ENCODE results near the gene MYO16. TPM values are rescaled to one million over a fixed set of nuclear protein-coding genes. Genes with fewer than 3 reads are reported as not detected.

The MYO16 gene
- total and polyA plus RNA-seq, 2 of the 4 experiments (the other 2 are of a cell fraction), result under 0.01 to 0.03 TPM

DNA sequence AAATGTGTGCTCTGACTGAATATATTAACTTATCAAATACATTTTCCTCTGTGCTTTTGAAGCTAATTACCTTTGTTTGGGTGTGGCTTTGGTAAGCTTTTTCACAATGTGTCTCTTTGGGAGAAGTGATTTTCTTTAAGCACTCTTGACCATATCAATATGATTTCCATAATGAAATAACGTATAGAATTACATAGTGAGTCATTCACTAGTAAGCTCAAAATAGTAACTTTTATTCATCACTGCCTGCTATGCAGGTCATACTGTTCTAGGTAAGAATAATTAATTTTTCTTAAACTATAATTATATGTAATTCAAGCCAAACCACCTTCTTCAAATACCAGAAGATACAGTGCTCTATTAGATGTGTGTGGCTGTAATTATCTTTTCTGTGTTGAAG is 480.7 kb downstream of the MYO16 start:
- no TSS peak for BruUV-seq (replicated peaks)
- Histone ChIP-seq H3K36me3 (ENCODE audit: control insufficient read depth, insufficient read depth, low read length) (no peaks in the 10 kb centered on the region), H2AFZ (replicated peaks; ENCODE audit: low read length, poor library complexity) (no peak overlapping the region), H3K23ac (ENCODE audit: low read depth, low read length) (no peak overlapping the region), H3K4ac (ENCODE audit: low read depth, low read length) (no peak overlapping the region), H3K4me2 (ENCODE audit: low read depth, low read length) (no peak overlapping the region), H3K56ac (ENCODE audit: extremely low read depth, insufficient read depth, low read length) (no peak overlapping the region), H4K20me1 (ENCODE audit: insufficient read depth, low read length) (no peaks in the 10 kb centered on the region), H2BK15ac (ENCODE audit: low read depth, low read length) (no peak overlapping the region), H4K5ac (ENCODE audit: low read depth, low read length) (no peak overlapping the region), H4K8ac (ENCODE audit: low read depth in 2 of 2, low read length in 2 of 2) (no peak overlapping the region), H2AK9ac (replicated peaks; ENCODE audit: low read depth, low read length, poor library complexity) (no peak overlapping the region), H3K27ac (ENCODE audit: insufficient read depth, low read length) (no peak overlapping the region), H3K4me3 (ENCODE audit: insufficient read depth, low read depth, low read length) (no peak overlapping the region), H2BK5ac (ENCODE audit: low read depth, low read length, poor library complexity, severe bottlenecking) (no peak overlapping the region), H2AK5ac (ENCODE audit: low read depth, low read length) (no peak overlapping the region), H3K27me3 (ENCODE audit: control insufficient read depth, insufficient read depth, low read length) (no peaks in the 10 kb centered on the region), H3K14ac (replicated peaks; ENCODE audit: low read depth, low read length) (no peak overlapping the region), H2BK20ac (ENCODE audit: low read depth, low read length) (no peak overlapping the region), H3K18ac (ENCODE audit: low read depth, low read length) (no peak overlapping the region), H3K4me1 (ENCODE audit: control insufficient read depth, insufficient read depth, low read length) (no peaks in the 10 kb centered on the region; the same call in 1 of the 2 replicates), H4K91ac (ENCODE audit: insufficient read depth, low read depth, low read length) (no peak overlapping the region), H3K79me1 (ENCODE audit: low read depth in 1 of 2, low read length in 2 of 2) (no peaks in the 10 kb centered on the region), H3K9me3 (ENCODE audit: control insufficient read depth, insufficient read depth, low read length) (no peaks in the 10 kb centered on the region), H3K9ac (ENCODE audit: low read depth, low read length) (no peak overlapping the region), H3K9me1 (ENCODE audit: insufficient read depth, low read length) (peaks cover 2% of the 10 kb centered on the region; the same call in 1 of the 2 replicates), H2BK120ac (ENCODE audit: low read depth, low read length) (no peak overlapping the region)
- ATAC-seq (ENCODE audit: low read depth) (no peak), DNase-seq (no peak)
- TF ChIP-seq POLR2A (IDR thresholded peaks at IDR 0.05; ENCODE audit: low read depth, low read length) (no peak), CHD1 (IDR thresholded peaks at IDR 0.05; ENCODE audit: low read depth, low read length) (no peak)
- CTCF ChIA-PET, result no interaction called here
- WGBS, 2 experiments (ENCODE audit: extremely low coverage in 2 of 2, insufficient read length in 1 of 2), result no CpG with 5 or more reads among the region's 1 CpG
- in situ Hi-C loops (cut with MboI; ENCODE audit: low sequenced_read_pairs), result no loop called here
- dilution Hi-C loops (cut with HindIII; ENCODE audit: low sequenced_read_pairs, unreplicated experiment), result no loop called here
- POLR2A ChIA-PET (ENCODE audit: unreplicated experiment), result no interaction called here
- intact Hi-C loops (cut with micrococcal nuclease), result no loop called here
